Skeletal muscle satellite cell (primary cell): ENCODE data around the gene SH2D4B. TPM values are rescaled to one million over a fixed set of nuclear protein-coding genes. Genes with fewer than 3 reads are reported as not detected.

Experiments
- H3K27me3 ChIP-seq: 2 replicates; pipeline ENCODE4 v1.7.0; 2013; ENCODE audit warnings: low read length; ENCODE audit not compliant: control insufficient read depth, insufficient read depth
- H3K36me3 ChIP-seq: 2 replicates; pipeline ENCODE4 v1.7.0; 2013; ENCODE audit warnings: mild to moderate bottlenecking, control low read depth, low read length; ENCODE audit not compliant: insufficient read depth
- H3K4me1 ChIP-seq: 2 replicates; pipeline ENCODE4 v1.7.0; 2013; ENCODE audit warnings: low read length; ENCODE audit not compliant: control insufficient read depth, insufficient read depth
- H3K4me2 ChIP-seq: 2 replicates; pipeline ENCODE4 v1.7.0; 2013; ENCODE audit warnings: mild to moderate bottlenecking, low read length
- H3K4me3 ChIP-seq: 2 replicates; pipeline ENCODE4 v1.7.0; 2013; ENCODE audit warnings: low read length
- H3K9ac ChIP-seq: 2 replicates; pipeline ENCODE4 v1.7.0; 2013; ENCODE audit warnings: mild to moderate bottlenecking, low read depth, low read length, moderate library complexity
- H3K9me3 ChIP-seq: replicated peaks from 2 replicates; pipeline ENCODE4 v1.7.0; 2013; ENCODE audit warnings: mild to moderate bottlenecking, control low read depth, low read length
- total RNA-seq: library from RNA; depleted of rRNA; stranded (reverse); fragments of >200 nt; gene quantifications from 2 replicates; pipeline ENCODE4 v1.2.3, GENCODE V29; 2012; rRNA removed

The SH2D4B gene
- total RNA-seq = under 0.01 TPM in 1 of 2 replicates, not detected in the other

GRCh38 chr10:80537736-80538480, at the start of gene SH2D4B:
Gene SH2D4B (plus strand): TSS chr10:80537902. CDS start chr10:80538332, 430 bp downstream.
- H3K4me3 ChIP-seq = no peak within 1 kb of the TSS
- H3K36me3 ChIP-seq = no peaks in the 10 kb centered on the region
- peaks cover 19% of the 10 kb centered on the region for H3K27me3 ChIP-seq
- H3K9me3 ChIP-seq = no peaks in the 10 kb centered on the region
- no peak within 1 kb of the TSS for H3K9ac ChIP-seq
- H3K4me2 ChIP-seq = no peak within 1 kb of the TSS
- H3K4me1 ChIP-seq = peaks cover 5% of the 10 kb centered on the region

- no peak overlapping the region for H3K4me2 ChIP-seq
- no peak overlapping the region for H3K4me3 ChIP-seq
- peaks cover 9% of the 10 kb centered on the region for H3K36me3 ChIP-seq
- H3K9me3 ChIP-seq = no peaks in the 10 kb centered on the region
- no peaks in the 10 kb centered on the region for H3K27me3 ChIP-seq
- peaks cover 4% of the 10 kb centered on the region for H3K4me1 ChIP-seq
- H3K9ac ChIP-seq = no peak overlapping the region
Measured at GRCh38 chr10:80488539-80489066, 49.1 kb upstream of the SH2D4B start.

GRCh38 chr10:80489371-80490112, 48.2 kb upstream of the SH2D4B start:
- Histone ChIP-seq H3K9ac (no peak overlapping the region), H3K4me1 (peaks cover 6% of the 10 kb centered on the region), H3K4me3 (no peak overlapping the region), H3K36me3 (peaks cover 9% of the 10 kb centered on the region), H3K9me3 (no peaks in the 10 kb centered on the region), H3K4me2 (no peak overlapping the region), H3K27me3 (no peaks in the 10 kb centered on the region)

- peaks cover 9% of the 10 kb centered on the region for H3K36me3 ChIP-seq
- no peak overlapping the region for H3K4me3 ChIP-seq
- H3K4me1 ChIP-seq = peaks cover 10% of the 10 kb centered on the region
- no peak overlapping the region for H3K9ac ChIP-seq
- H3K27me3 ChIP-seq = no peaks in the 10 kb centered on the region
- no peaks in the 10 kb centered on the region for H3K9me3 ChIP-seq
- no peak overlapping the region for H3K4me2 ChIP-seq
Measured at GRCh38 chr10:80491251-80492102, 46.2 kb upstream of the SH2D4B start.

GRCh38 chr10:80492848-80493521, 44.7 kb upstream of the SH2D4B start:
- H3K9me3 ChIP-seq = no peaks in the 10 kb centered on the region
- no peak overlapping the region for H3K4me3 ChIP-seq
- peaks cover 9% of the 10 kb centered on the region for H3K36me3 ChIP-seq
- no peak overlapping the region for H3K9ac ChIP-seq
- H3K27me3 ChIP-seq = no peaks in the 10 kb centered on the region
- peaks cover 21% of the 10 kb centered on the region for H3K4me1 ChIP-seq
- no peak overlapping the region for H3K4me2 ChIP-seq

GRCh38 chr10:80493522-80494051, 44.1 kb upstream of the SH2D4B start:
- Histone ChIP-seq H3K27me3 (no peaks in the 10 kb centered on the region), H3K9me3 (no peaks in the 10 kb centered on the region), H3K36me3 (peaks cover 9% of the 10 kb centered on the region), H3K4me1 (peaks cover 27% of the 10 kb centered on the region), H3K9ac (no peak overlapping the region), H3K4me3 (no peak overlapping the region), H3K4me2 (no peak overlapping the region)

GRCh38 chr10:80496555-80497172, 41.0 kb upstream of the SH2D4B start:
- Histone ChIP-seq H3K36me3 (peaks cover 1% of the 10 kb centered on the region), H3K4me3 (no peak overlapping the region), H3K4me2 (no peak overlapping the region), H3K4me1 (peaks cover 45% of the 10 kb centered on the region), H3K27me3 (no peaks in the 10 kb centered on the region), H3K9ac (no peak overlapping the region), H3K9me3 (no peaks in the 10 kb centered on the region)

GRCh38 chr10:80497187-80498077, 40.3 kb upstream of the SH2D4B start:
- Histone ChIP-seq H3K27me3 (no peaks in the 10 kb centered on the region), H3K9me3 (no peaks in the 10 kb centered on the region), H3K4me3 (no peak overlapping the region), H3K4me1 (peaks cover 48% of the 10 kb centered on the region), H3K9ac (no peak overlapping the region), H3K36me3 (no peaks in the 10 kb centered on the region), H3K4me2 (no peak overlapping the region)

- no peaks in the 10 kb centered on the region for H3K9me3 ChIP-seq
- peaks cover 47% of the 10 kb centered on the region for H3K4me1 ChIP-seq
- no peaks in the 10 kb centered on the region for H3K27me3 ChIP-seq
- peak overlapping the region; percentile 36 for H3K4me2 ChIP-seq
- H3K4me3 ChIP-seq = no peak overlapping the region
- no peaks in the 10 kb centered on the region for H3K36me3 ChIP-seq
- peak overlapping the region; percentile 37 for H3K9ac ChIP-seq
Measured at GRCh38 chr10:80498078-80498832, 39.4 kb upstream of the SH2D4B start.
